Heart left ventricle (tissue), 16 donors: ENCODE data around the gene PTPRD. TPM values are rescaled to one million over a fixed set of nuclear protein-coding genes. Genes with fewer than 3 reads are reported as not detected.

Experiments used
- ATAC-seq, 4 donors: fragments of 200-7000 bp; cut with Tn5 transposase; one replicate each; pipeline ENCODE4 v1.9.1; 2020 to 2022; ENCODE audit warnings: moderate library complexity in 4 of 4, mild to moderate bottlenecking in 3 of 4, moderate number of reproducible peaks in 1 of 4
- DNase-seq, 5 donors: peaks; one replicate each; pipeline ENCODE4 v3.0.0-alpha.2; 2020
- H3K27ac ChIP-seq, 12 donors: fragments of 200-600 bp; sonication (generic) in 4 of 12; one replicate each; pipeline versions ENCODE4 v1.5.0 to v1.8.0; 2016 to 2022; ENCODE audit warnings: mild to moderate bottlenecking in 2 of 12
- H3K27me3 ChIP-seq, 9 donors: fragments of 200-600 bp; sonication (generic) in 2 of 9; one replicate each; pipeline versions ENCODE4 v1.5.1 to v1.8.0; 2016 to 2022; ENCODE audit warnings: mild to moderate bottlenecking in 3 of 9
- H3K36me3 ChIP-seq, 9 donors: fragments of 200-600 bp; sonication (generic) in 2 of 9; one replicate each; pipeline versions ENCODE4 v1.5.0 to v1.8.0; 2018 to 2022; ENCODE audit warnings: mild to moderate bottlenecking in 2 of 9
- H3K4me1 ChIP-seq, 12 donors: fragments of 200-600 bp; sonication (generic) in 4 of 12; one replicate each; pipeline versions ENCODE4 v1.5.0 to v1.8.0; 2016 to 2022; ENCODE audit warnings: mild to moderate bottlenecking in 3 of 12
- H3K4me3 ChIP-seq, 12 donors: fragments of 200-600 bp; sonication (generic) in 4 of 12; one replicate each; pipeline versions ENCODE4 v1.5.0 to v1.8.0; 2017 to 2022; ENCODE audit warnings: mild to moderate bottlenecking in 9 of 12, moderate library complexity in 4 of 12
- H3K9me3 ChIP-seq, 12 donors: fragments of 200-600 bp; sonication (generic) in 4 of 12; one replicate each; pipeline versions ENCODE4 v1.5.0 to v1.8.0; 2016 to 2022; ENCODE audit warnings: mild to moderate bottlenecking in 1 of 12
- POLR2A ChIP-seq, 2 donors: fragments of 450-650 bp; IDR thresholded peaks; one replicate each; pipeline ENCODE4 v1.6.1; 2017; ENCODE audit warnings: antibody characterized with exemption in 2 of 2, mild to moderate bottlenecking in 2 of 2, moderate library complexity in 2 of 2
- WGBS, 4 donors: extraction: QIAGEN DNeasy Blood & Tissue Kit in 2 of 4; methylation state at CpG; one replicate each; pipeline versions ENCODE4 v1.1.5 to v1.1.7; 2013 to 2018; 5-methylcytosine and 5-hydroxymethylcytosine counted together
- intact Hi-C, 10 donors: fragments of 100-400 bp; cut with DNase I; formaldehyde crosslinking; loops; one replicate each; pipeline versions ENCODE4 v1.11.1 to v1.14.2; 2022
- polyA plus RNA-seq, 2 donors: library from polyadenylated mRNA; stranded (reverse); fragments of 200-250 nt; gene quantifications; one replicate each; pipeline ENCODE4 v1.2.3, GENCODE V29; 2013
- total RNA-seq, 9 donors: library from RNA; depleted of rRNA in 2 of 9; stranded (reverse); fragments of >200 nt in 2 of 9; fragmentation: NEBNext Ultra II Directional in 3 of 9; extraction: Animal tissue kit (Norgen Biotek cat#: 25700) in 3 of 9; gene quantifications; one replicate each; pipeline versions ENCODE4 v1.1.0 to v1.2.4, GENCODE V29; 2016 to 2023
- TF ChIP-seq, protein P1 (sequence below), 12 donors: fragments of 200-600 bp; sonication (generic) in 4 of 12; IDR thresholded peaks; one replicate each; pipeline versions ENCODE4 v1.5.0 to v1.8.0; 2018 to 2022; ENCODE audit warnings: antibody characterized with exemption in 12 of 12, mild to moderate bottlenecking in 5 of 12
- donor health status: ischemic (EF 13 %, LVEDD 7.1; RV severe dilation, severe dysfunction).
- donor health status: healthy with polysubstance abuse.
- donor health status: DM: no; HTN: yes; CAD: no.
- donor health status: DM: no; HTN: no; CAD: no.
- donor health status: ischemic (EF 25% LVEDD 6.9; RV normal size, moderate dysfunction).
- donor health status: ischemic (EF 25% LVEDD 5.7; RV mildly dilated, moderate dysfunction).
- donor health status: healthy.
- donor health status: DM: yes; HTN: yes; CAD: no.
- donor health status: ischemic (EF 35%, LVEDD 5.7; RV mildly dilated, moderate dysfunction).
- donor health status: nonischemic (EF 11% LVEDD 7.7; RV severe dilation, severe dysfunction).
- donor health status: DM: yes; HTN: yes; CAD: no.
- donor health status: PGD.
- donor health status: ischemic (EF 29% LVEDD 5.4; RV normal size, mild dysfunction).
- donor health status: nonischemic (EF 23%, LVEDD 6.1; RV moderate dilation, normal function).

The PTPRD gene
- total and polyA plus RNA-seq, 11 donors: 1.4 to 25.3 (median 15.1) TPM

DNA sequence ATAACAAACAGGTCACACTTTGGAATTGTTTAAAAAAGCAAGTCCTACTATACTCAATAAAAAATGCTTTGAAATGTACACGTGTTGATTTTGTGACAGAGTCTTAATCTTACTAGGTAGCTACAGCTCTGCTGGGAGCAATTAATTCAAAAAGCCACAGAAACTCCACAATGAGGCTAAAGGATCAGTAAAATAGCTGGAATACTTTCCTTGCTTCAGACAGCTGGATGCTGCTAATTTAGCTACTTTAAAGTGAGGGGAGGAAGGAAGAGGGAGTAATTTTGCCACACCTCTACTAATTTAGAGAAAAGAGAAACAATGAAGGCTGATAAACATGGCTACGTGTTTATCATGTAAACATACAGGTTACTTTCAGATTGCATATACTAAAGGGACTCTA is 1885.6 kb downstream of the PTPRD start:
- intact Hi-C loops: no loop called here
- no peaks in the 10 kb centered on the region for H3K36me3 ChIP-seq
- TF ChIP-seq, protein P1, sequence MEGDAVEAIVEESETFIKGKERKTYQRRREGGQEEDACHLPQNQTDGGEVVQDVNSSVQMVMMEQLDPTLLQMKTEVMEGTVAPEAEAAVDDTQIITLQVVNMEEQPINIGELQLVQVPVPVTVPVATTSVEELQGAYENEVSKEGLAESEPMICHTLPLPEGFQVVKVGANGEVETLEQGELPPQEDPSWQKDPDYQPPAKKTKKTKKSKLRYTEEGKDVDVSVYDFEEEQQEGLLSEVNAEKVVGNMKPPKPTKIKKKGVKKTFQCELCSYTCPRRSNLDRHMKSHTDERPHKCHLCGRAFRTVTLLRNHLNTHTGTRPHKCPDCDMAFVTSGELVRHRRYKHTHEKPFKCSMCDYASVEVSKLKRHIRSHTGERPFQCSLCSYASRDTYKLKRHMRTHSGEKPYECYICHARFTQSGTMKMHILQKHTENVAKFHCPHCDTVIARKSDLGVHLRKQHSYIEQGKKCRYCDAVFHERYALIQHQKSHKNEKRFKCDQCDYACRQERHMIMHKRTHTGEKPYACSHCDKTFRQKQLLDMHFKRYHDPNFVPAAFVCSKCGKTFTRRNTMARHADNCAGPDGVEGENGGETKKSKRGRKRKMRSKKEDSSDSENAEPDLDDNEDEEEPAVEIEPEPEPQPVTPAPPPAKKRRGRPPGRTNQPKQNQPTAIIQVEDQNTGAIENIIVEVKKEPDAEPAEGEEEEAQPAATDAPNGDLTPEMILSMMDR (IDR thresholded peaks at IDR 0.05): no peak
- TF ChIP-seq POLR2A (IDR thresholded peaks at IDR 0.05): no peak
- WGBS, 4 donors: 54 to 66% (median 58%) methylated on average over 2 of the region's 2 CpGs
- H3K4me1 ChIP-seq: peaks cover 0 to 6% (median 0%) of the 10 kb centered on the region in 12 donors
- ATAC-seq (no peak), DNase-seq (no peak)
- no peak overlapping the region for H3K27ac ChIP-seq
- no peaks in the 10 kb centered on the region for H3K27me3 ChIP-seq
- no peak overlapping the region for H3K4me3 ChIP-seq
- no peaks in the 10 kb centered on the region for H3K9me3 ChIP-seq

DNA sequence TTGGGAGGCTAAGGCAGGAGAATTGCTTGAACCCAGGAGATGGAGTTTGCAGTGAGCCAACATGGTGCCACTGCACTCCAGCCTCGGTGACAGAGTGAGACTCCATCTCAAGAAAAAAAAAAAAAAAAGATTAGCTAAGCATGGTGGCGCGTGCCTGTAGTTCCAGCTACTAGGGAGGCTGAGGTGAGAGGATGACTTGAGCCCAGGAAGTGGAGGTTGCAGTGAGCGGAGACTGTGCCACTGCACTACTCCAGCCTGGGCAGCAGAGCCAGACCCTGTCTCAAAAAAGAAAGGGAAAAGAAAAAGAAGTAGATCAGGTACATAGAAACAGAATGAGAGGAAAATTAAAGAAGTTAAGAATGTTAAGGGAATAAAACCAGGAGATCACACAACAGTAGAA is 1886.1 kb downstream of the PTPRD start:
- H3K27me3 ChIP-seq: no peaks in the 10 kb centered on the region
- TF ChIP-seq, protein P1 (IDR thresholded peaks at IDR 0.05): no peak
- no peak for TF ChIP-seq POLR2A (IDR thresholded peaks at IDR 0.05)
- H3K36me3 ChIP-seq: no peaks in the 10 kb centered on the region
- H3K27ac ChIP-seq: no peak overlapping the region
- ATAC-seq (no peak), DNase-seq (no peak)
- intact Hi-C loops: no loop called here
- no peak overlapping the region for H3K4me3 ChIP-seq
- H3K9me3 ChIP-seq: no peaks in the 10 kb centered on the region
- H3K4me1 ChIP-seq: peaks cover 0 to 6% (median 0%) of the 10 kb centered on the region in 12 donors
- 94 to 97% (median 96%) methylated on average over 4 of the region's 4 CpGs for WGBS, 4 donors

DNA sequence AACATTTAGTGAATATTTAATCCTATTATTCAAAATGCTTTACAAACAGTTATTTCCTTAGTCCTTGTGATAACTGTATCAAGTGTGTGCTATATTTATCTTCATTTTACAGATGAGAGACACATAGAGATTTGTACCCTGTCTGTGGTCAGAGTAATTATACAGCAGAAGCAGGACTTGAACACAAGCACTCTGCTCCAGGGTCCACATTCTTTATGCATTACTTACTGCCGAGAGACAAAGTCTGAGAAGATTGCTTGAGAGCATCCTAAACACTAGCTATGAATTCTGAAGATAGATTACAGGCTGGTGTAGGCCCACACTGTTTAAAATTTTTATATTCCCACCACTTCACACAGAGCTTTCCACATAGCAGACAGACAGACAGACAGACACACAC is 1887.2 kb downstream of the PTPRD start:
- ATAC-seq (no peak), DNase-seq (no peak)
- no peak for TF ChIP-seq POLR2A (IDR thresholded peaks at IDR 0.05)
- TF ChIP-seq, protein P1 (IDR thresholded peaks at IDR 0.05): no peak
- Histone ChIP-seq H3K4me3 (no peak overlapping the region), H3K27me3 (no peaks in the 10 kb centered on the region), H3K27ac (no peak overlapping the region), H3K4me1 (peaks cover 0 to 6% (median 0%) of the 10 kb centered on the region in 12 donors), H3K36me3 (no peaks in the 10 kb centered on the region), H3K9me3 (no peaks in the 10 kb centered on the region)
- 0 to 38% (median 4%) methylated on average over 1 of the region's 1 CpG for WGBS, 4 donors
- intact Hi-C loops: no loop called here

DNA sequence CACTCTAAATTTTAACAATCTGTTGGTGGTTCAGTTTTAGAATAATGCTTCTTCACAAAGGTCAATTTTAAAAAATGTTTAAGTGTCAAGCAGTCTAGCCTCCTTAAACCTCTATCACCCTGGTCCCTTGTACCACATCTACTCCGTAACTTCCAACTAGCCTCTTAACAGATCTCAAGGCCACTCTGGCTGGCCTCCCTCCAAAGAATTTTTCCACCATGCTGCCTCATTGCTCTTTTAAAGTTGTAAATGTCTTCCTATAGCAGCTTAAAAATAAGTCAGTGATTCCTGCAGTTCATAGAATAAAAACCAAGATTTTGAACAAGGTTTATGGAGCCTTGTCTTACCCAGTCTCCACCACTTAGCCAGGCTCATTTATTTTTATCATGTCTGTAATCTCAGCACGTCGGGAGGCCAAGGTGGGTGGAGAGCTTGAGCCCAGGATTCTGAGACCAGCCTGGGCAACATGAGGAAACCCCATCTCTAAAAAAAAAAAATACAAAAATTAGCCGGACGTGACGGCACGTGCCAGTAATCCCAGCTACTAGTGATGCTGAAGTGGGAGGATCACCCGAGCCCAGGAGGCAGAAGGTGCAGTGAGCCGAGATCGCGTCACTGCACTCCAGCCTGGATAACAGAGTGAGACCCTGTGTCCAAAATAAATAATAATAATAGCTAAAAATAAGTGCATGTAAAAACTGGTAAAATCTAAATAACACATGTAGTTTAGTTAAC is 1888.4 kb downstream of the PTPRD start:
- H3K4me1 ChIP-seq: peaks cover 0 to 6% (median 0%) of the 10 kb centered on the region in 12 donors
- no peaks in the 10 kb centered on the region for H3K9me3 ChIP-seq
- no peaks in the 10 kb centered on the region for H3K36me3 ChIP-seq
- no peak overlapping the region for H3K27ac ChIP-seq
- DNase-seq (peak in 1 of 5 donors; percentile 35), ATAC-seq (peak in 1 of 4 donors; percentile 24)
- TF ChIP-seq POLR2A (IDR thresholded peaks at IDR 0.05): no peak
- TF ChIP-seq, protein P1 (IDR thresholded peaks at IDR 0.05): no peak
- no peaks in the 10 kb centered on the region for H3K27me3 ChIP-seq
- WGBS, 4 donors: 59 to 69% (median 64%) methylated on average over 11 of the region's 11 CpGs
- H3K4me3 ChIP-seq: no peak overlapping the region
- intact Hi-C loops: no loop called here
